ACHN (cell line): ENCODE data around the gene RIPOR2.
"Not testable (repeated sequence)": the region's sequence is repeated elsewhere in the genome, so short reads cannot be mapped to it uniquely, and the experiment has no call there.

Source experiments
- DNase-seq: peaks from one replicate; pipeline ENCODE4 v3.0.0-alpha.2; 2015
- in situ Hi-C: cut with HindIII; loops from 2 replicates; pipeline ENCODE4 v1.10.0; 2017; ENCODE audit warnings: low sequenced_read_pairs, low pct_ligation_motif_present, low pct_unique_long_range_greater_than_20kb

The RIPOR2 gene

GRCh38 chr6:24798740-24799540 lies 136.8 kb downstream of the RIPOR2 start, which contains the start of gene ARMH2:
Gene ARMH2, minus strand, starts transcription at chr6:24798917. Its CDS starts 60 bp downstream, at chr6:24798857.
- in situ Hi-C loops, result no loop called here
- DNase-seq, result no peak

- in situ Hi-C loops, result no loop called here
Observed at GRCh38 chr6:24797596-24798216, 138.1 kb downstream of the RIPOR2 start.

GRCh38 chr6:24796616-24797290 lies 139.0 kb downstream of the RIPOR2 start:
- in situ Hi-C loops, result no loop called here
- DNase-seq, result no peak

More at GRCh38 chr6:24797596-24798216, 138.1 kb downstream of the RIPOR2 start:
- no peak for DNase-seq

- in situ Hi-C loops, result no loop called here
- no peak for DNase-seq
Observed at GRCh38 chr6:24795106-24795505, 140.7 kb downstream of the RIPOR2 start.

GRCh38 chr6:24788031-24788665 lies 147.6 kb downstream of the RIPOR2 start:
- in situ Hi-C loops, result no loop called here
- DNase-seq, result no peak

GRCh38 chr6:24780206-24780605 lies 155.6 kb downstream of the RIPOR2 start:
- DNase-seq, result no peak

GRCh38 chr6:24779416-24780016 lies 156.2 kb downstream of the RIPOR2 start:
- in situ Hi-C loops, result no loop called here
- no peak for DNase-seq

More at GRCh38 chr6:24780206-24780605, 155.6 kb downstream of the RIPOR2 start:
- in situ Hi-C loops, result no loop called here

- in situ Hi-C loops, result no loop called here
- DNase-seq, result no peak
Observed at GRCh38 chr6:24778878-24779277, 156.9 kb downstream of the RIPOR2 start.

- DNase-seq, result no peak
- in situ Hi-C loops, result no loop called here
Observed at GRCh38 chr6:24778121-24778520, 157.6 kb downstream of the RIPOR2 start.

- in situ Hi-C loops, result no loop called here
Observed at GRCh38 chr6:24777227-24777626, 158.5 kb downstream of the RIPOR2 start.

GRCh38 chr6:24775520-24776058 lies 160.2 kb downstream of the RIPOR2 start:
- in situ Hi-C loops, result no loop called here
- DNase-seq, result peak; percentile 52

More at GRCh38 chr6:24777227-24777626, 158.5 kb downstream of the RIPOR2 start:
- DNase-seq, result no peak

- in situ Hi-C loops, result no loop called here
- DNase-seq, result peak; percentile 92
Observed at GRCh38 chr6:24774696-24775519, 160.9 kb downstream of the RIPOR2 start, which contains the start of gene GMNN. Gene GMNN, plus strand, starts transcription at chr6:24774937. Its CDS starts 2,310 bp downstream, at chr6:24777247.

- no peak for DNase-seq
- in situ Hi-C loops, result no loop called here
Observed at GRCh38 chr6:24768361-24768760, 167.4 kb downstream of the RIPOR2 start.

- in situ Hi-C loops, result no loop called here
- DNase-seq, result peak; percentile 36
Observed at GRCh38 chr6:24766680-24767462, 168.9 kb downstream of the RIPOR2 start.

- in situ Hi-C loops, DNase-seq: not testable (repeated sequence)
Observed at GRCh38 chr6:24765968-24766367, 169.8 kb downstream of the RIPOR2 start.
